ENCODE results near the gene CLEC1B. TPM values are rescaled to one million over a fixed set of nuclear protein-coding genes. Genes with fewer than 3 reads are reported as not detected.

Gene CLEC1B
- total and polyA plus RNA-seq, 2 donors (not counting 3 experiments of a cell fraction or from before 2014, with no cell fraction given), result not detected

- intact Hi-C loops (cut with micrococcal nuclease) (no loop called here), dilution Hi-C loops (cut with MboI; ENCODE audit: extremely low pct_ligation_motif_present, low sequenced_read_pairs) (no loop called here)
- Histone ChIP-seq H3K4me2 (ENCODE audit: insufficient read depth, low read length) (no peak overlapping the region), H3K36me3 (ENCODE audit: control insufficient read depth in 2 of 2, extremely low read depth in 1 of 2, insufficient read depth in 2 of 2, low read length in 2 of 2) (no peaks in the 10 kb centered on the region), H3K9me1 (replicated peaks; ENCODE audit: control insufficient read depth, extremely low read depth, insufficient read depth, low read length) (no peaks in the 10 kb centered on the region), H3K79me2 (ENCODE audit: control insufficient read depth, insufficient read depth, low read length) (no peaks in the 10 kb centered on the region), H3K27ac (ENCODE audit: insufficient read depth, low read depth, low read length) (no peak overlapping the region), H2AFZ (ENCODE audit: low read depth, low read length) (no peak overlapping the region), H3K4me3 (replicated peaks in 1 of 3; ENCODE audit: insufficient read depth in 1 of 3, low read depth in 1 of 3, low read length in 3 of 3) (no peak overlapping the region), H3K9me3 (replicated peaks; ENCODE audit: control insufficient read depth, insufficient read depth, low read length) (no peaks in the 10 kb centered on the region), H4K20me1 (replicated peaks; ENCODE audit: control insufficient read depth, extremely low read depth, insufficient read depth, low read length) (no peaks in the 10 kb centered on the region), H3K4me1 (ENCODE audit: control insufficient read depth, extremely low read depth, insufficient read depth, low read length) (peaks cover 7% of the 10 kb centered on the region), H3K9ac (replicated peaks; ENCODE audit: extremely low read depth, insufficient read depth, low read length) (no peak overlapping the region), H3K27me3 (ENCODE audit: control insufficient read depth in 2 of 2, insufficient read depth in 2 of 2, low read length in 2 of 2) (no peaks in the 10 kb centered on the region)
- CTCF ChIA-PET, result interaction anchor here (1.2 to 3.1 kb wide), 2 partner anchors 15 to 128 kb away, joined by 3 to 11 read pairs; no protein-coding TSS in a partner anchor
- no TSS peak for BruUV-seq (replicated peaks)
- POLR2A ChIA-PET, result no interaction called here
- no peak for TF ChIP-seq EZH2 (IDR thresholded peaks at IDR 0.05; ENCODE audit: borderline replicate concordance, low read depth, low read length, severe bottlenecking)
- TF ChIP-seq POLR2A (IDR thresholded peaks at IDR 0.05; ENCODE audit: low read depth, low read length), result no peak
- no peak for TF ChIP-seq FOS (IDR thresholded peaks at IDR 0.05; ENCODE audit: borderline replicate concordance, insufficient read depth, low read length)
- TF ChIP-seq CTCF (IDR thresholded peaks at IDR 0.05; ENCODE audit: extremely low read depth in 1 of 2, insufficient read depth in 1 of 2, low read depth in 1 of 2, low read length in 2 of 2), result no peak
- TF ChIP-seq GATA2 (IDR thresholded peaks at IDR 0.05; ENCODE audit: insufficient read depth, insufficient read length, low read depth, low read length), result no peak
- no peak for TF ChIP-seq MAX (IDR thresholded peaks at IDR 0.05; ENCODE audit: insufficient read depth, insufficient read length)
- TF ChIP-seq JUN (IDR thresholded peaks at IDR 0.05; ENCODE audit: borderline replicate concordance, insufficient read depth, insufficient read length, low read depth), result no peak
- no peak for TF ChIP-seq MYC (IDR thresholded peaks at IDR 0.05; ENCODE audit: low read depth, low read length)
- no peak for TF ChIP-seq POLR2AphosphoS5 (IDR thresholded peaks at IDR 0.05; ENCODE audit: insufficient read depth, low read depth, low read length)
- DNase-seq (ENCODE audit: low read depth, low spot score) (no peak), FAIRE-seq (no peak)
These were observed 26.3 kb upstream of the CLEC1B start for GRCh38 chr12:10025236-10025635.
